DOHH2 (cell line): ENCODE results near the gene SLC12A3.

Experiments
- H3F3A ChIP-seq: fragments of 200-600 bp; sonication (generic), shearing (Covaris generic); 2 replicates; pipeline ENCODE4 v1.6.0; 2016; ENCODE audit warnings: antibody characterized with exemption, mild to moderate bottlenecking; ENCODE audit not compliant: control insufficient read depth, insufficient read depth
- H3K27ac ChIP-seq: fragments of 200-600 bp; sonication (generic); 2 replicates; pipeline ENCODE4 v1.5.1; 2014; ENCODE audit warnings: low read depth, mild to moderate bottlenecking, low read length, moderate library complexity
- H3K27me3 ChIP-seq: fragments of 200-600 bp; sonication (generic); 2 replicates; pipeline ENCODE4 v1.6.1; 2014; ENCODE audit warnings: mild to moderate bottlenecking, low read length, mixed read lengths; ENCODE audit not compliant: control insufficient read depth
- H3K36me3 ChIP-seq: fragments of 200-600 bp; sonication (generic); 2 replicates; pipeline ENCODE4 v1.6.1; 2014; ENCODE audit warnings: mild to moderate bottlenecking, low read length, moderate library complexity, mixed read lengths; ENCODE audit not compliant: control insufficient read depth
- H3K4me1 ChIP-seq: fragments of 200-600 bp; sonication (generic); 2 replicates; pipeline ENCODE4 v1.6.1; 2014; ENCODE audit warnings: mild to moderate bottlenecking, low read length, mixed read lengths; ENCODE audit not compliant: control insufficient read depth
- H3K4me2 ChIP-seq: fragments of 200-600 bp; sonication (generic); 2 replicates; pipeline ENCODE4 v1.6.0; 2014; ENCODE audit warnings: mild to moderate bottlenecking, low read length, moderate library complexity
- H3K4me3 ChIP-seq: fragments of 200-600 bp; sonication (generic); 2 replicates; pipeline ENCODE4 v1.5.1; 2014; ENCODE audit warnings: mild to moderate bottlenecking, low read length, mixed read lengths
- H3K79me2 ChIP-seq: fragments of 200-600 bp; sonication (generic); 2 replicates; pipeline ENCODE4 v1.6.1; 2014; ENCODE audit warnings: mild to moderate bottlenecking, low read length, mixed read lengths; ENCODE audit not compliant: control insufficient read depth
- H3K9me2 ChIP-seq: fragments of 200-600 bp; sonication (generic); replicated peaks from 2 replicates; pipeline ENCODE4 v1.6.1; 2014; ENCODE audit warnings: mild to moderate bottlenecking, low read length, mixed read lengths; ENCODE audit not compliant: control insufficient read depth
- H3K9me3 ChIP-seq: fragments of 200-600 bp; sonication (generic); 2 replicates; pipeline ENCODE4 v1.6.1; 2014; ENCODE audit warnings: antibody characterized with exemption, low read length, mixed read lengths; ENCODE audit not compliant: control insufficient read depth, insufficient read depth
- H4K20me1 ChIP-seq: fragments of 200-600 bp; sonication (generic); 2 replicates; pipeline ENCODE4 v1.6.0; 2014; ENCODE audit warnings: low read depth, mild to moderate bottlenecking, antibody characterized with exemption, low read length, moderate library complexity; ENCODE audit not compliant: control insufficient read depth, insufficient read depth
- CTCF ChIP-seq: fragments of 200-600 bp; sonication (generic); IDR thresholded peaks from one replicate; pipeline ENCODE4 v1.5.1; 2014; ENCODE audit warnings: antibody characterized with exemption, mild to moderate bottlenecking, low read depth, low read length; ENCODE audit not compliant: poor library complexity, severe bottlenecking
- EZH2phosphoT487 ChIP-seq: fragments of 200-600 bp; sonication (generic); IDR thresholded peaks from 2 replicates; pipeline ENCODE4 v1.6.1; 2017; ENCODE audit warnings: borderline replicate concordance, mild to moderate bottlenecking, antibody characterized with exemption, low read length, moderate library complexity, mixed read lengths

SLC12A3 gene

GRCh38 chr16:56836410-56837230 lies 28.4 kb upstream of the SLC12A3 start:
- Histone ChIP-seq H4K20me1 (no peaks in the 10 kb centered on the region), H3K27me3 (no peaks in the 10 kb centered on the region), H3K9me2 (no peaks in the 10 kb centered on the region), H3K79me2 (no peaks in the 10 kb centered on the region), H3K4me1 (no peaks in the 10 kb centered on the region), H3K4me2 (no peak overlapping the region), H3F3A (no peaks in the 10 kb centered on the region), H3K27ac (no peak overlapping the region), H3K4me3 (no peak overlapping the region), H3K9me3 (no peaks in the 10 kb centered on the region), H3K36me3 (peaks cover 71% of the 10 kb centered on the region)
- TF ChIP-seq EZH2phosphoT487 (no peak), CTCF (no peak)

GRCh38 chr16:56838622-56839337 lies 26.2 kb upstream of the SLC12A3 start:
- H3K27me3 ChIP-seq: no peaks in the 10 kb centered on the region
- peaks cover 69% of the 10 kb centered on the region for H3K36me3 ChIP-seq
- H3K27ac ChIP-seq: no peak overlapping the region
- TF ChIP-seq CTCF (no peak), EZH2phosphoT487 (no peak)
- H3K4me1 ChIP-seq: no peaks in the 10 kb centered on the region
- H4K20me1 ChIP-seq: no peaks in the 10 kb centered on the region
- no peaks in the 10 kb centered on the region for H3F3A ChIP-seq
- H3K79me2 ChIP-seq: no peaks in the 10 kb centered on the region
- no peaks in the 10 kb centered on the region for H3K9me2 ChIP-seq
- H3K4me2 ChIP-seq: no peak overlapping the region
- no peaks in the 10 kb centered on the region for H3K9me3 ChIP-seq
- H3K4me3 ChIP-seq: no peak overlapping the region

- no peak for TF ChIP-seq CTCF
- TF ChIP-seq EZH2phosphoT487: no peak
- Histone ChIP-seq H3K4me2 (no peak overlapping the region), H4K20me1 (no peaks in the 10 kb centered on the region), H3K79me2 (no peaks in the 10 kb centered on the region), H3K27ac (no peak overlapping the region), H3K27me3 (no peaks in the 10 kb centered on the region), H3K9me3 (no peaks in the 10 kb centered on the region), H3F3A (no peaks in the 10 kb centered on the region), H3K36me3 (peaks cover 66% of the 10 kb centered on the region), H3K4me3 (no peak overlapping the region), H3K9me2 (no peaks in the 10 kb centered on the region), H3K4me1 (no peaks in the 10 kb centered on the region)
Observed at GRCh38 chr16:56841233-56841632, 23.8 kb upstream of the SLC12A3 start.
